Retinal pigment epithelial cell (primary cell): Measurements from ENCODE around the gene SGTA.

ENCODE experiments used
- DNase-seq: peaks from one replicate; pipeline ENCODE4 v3.0.0-alpha.2; 2010; ENCODE audit warnings: low read depth
- H3K4me3 ChIP-seq: 2 replicates; pipeline ENCODE4 v1.5.1; 2011; ENCODE audit warnings: mild to moderate bottlenecking, low read length, control low read depth, moderate library complexity
- CTCF ChIP-seq: conservative IDR thresholded peaks from 2 replicates; pipeline ENCODE4 v1.5.1; 2011; ENCODE audit warnings: low read depth, low read length, control low read depth, inconsistent platforms

SGTA gene

GRCh38 chr19:2761309-2761677, 21.8 kb downstream of the SGTA start:
- no peak overlapping the region for H3K4me3 ChIP-seq
- no peak for DNase-seq
- TF ChIP-seq CTCF: no peak

DNA sequence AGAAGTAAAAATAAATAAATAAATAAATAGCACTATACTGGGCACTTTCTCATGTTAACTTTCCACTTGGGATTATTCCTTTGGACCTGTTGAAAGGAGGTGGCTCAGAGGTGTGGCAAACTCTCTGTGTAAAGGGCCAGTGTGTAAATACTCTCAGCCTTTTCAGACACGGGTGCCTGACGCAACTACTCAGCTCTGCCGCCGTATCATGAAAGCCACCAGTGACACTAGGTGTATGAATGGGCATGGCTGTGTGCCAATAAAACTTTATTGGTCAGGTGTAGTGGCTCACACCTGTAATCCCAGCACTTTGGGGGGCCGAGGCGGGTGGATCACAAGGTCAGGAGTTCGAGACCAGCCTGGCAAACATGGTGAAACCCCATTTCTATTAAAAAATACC, 23.1 kb downstream of the SGTA start:
- TF ChIP-seq CTCF: no peak
- DNase-seq: no peak
- H3K4me3 ChIP-seq: no peak overlapping the region

- TF ChIP-seq CTCF: no peak
- H3K4me3 ChIP-seq: no peak overlapping the region
- no peak for DNase-seq
These were observed 23.7 kb downstream of the SGTA start for GRCh38 chr19:2759362-2759761.

DNA sequence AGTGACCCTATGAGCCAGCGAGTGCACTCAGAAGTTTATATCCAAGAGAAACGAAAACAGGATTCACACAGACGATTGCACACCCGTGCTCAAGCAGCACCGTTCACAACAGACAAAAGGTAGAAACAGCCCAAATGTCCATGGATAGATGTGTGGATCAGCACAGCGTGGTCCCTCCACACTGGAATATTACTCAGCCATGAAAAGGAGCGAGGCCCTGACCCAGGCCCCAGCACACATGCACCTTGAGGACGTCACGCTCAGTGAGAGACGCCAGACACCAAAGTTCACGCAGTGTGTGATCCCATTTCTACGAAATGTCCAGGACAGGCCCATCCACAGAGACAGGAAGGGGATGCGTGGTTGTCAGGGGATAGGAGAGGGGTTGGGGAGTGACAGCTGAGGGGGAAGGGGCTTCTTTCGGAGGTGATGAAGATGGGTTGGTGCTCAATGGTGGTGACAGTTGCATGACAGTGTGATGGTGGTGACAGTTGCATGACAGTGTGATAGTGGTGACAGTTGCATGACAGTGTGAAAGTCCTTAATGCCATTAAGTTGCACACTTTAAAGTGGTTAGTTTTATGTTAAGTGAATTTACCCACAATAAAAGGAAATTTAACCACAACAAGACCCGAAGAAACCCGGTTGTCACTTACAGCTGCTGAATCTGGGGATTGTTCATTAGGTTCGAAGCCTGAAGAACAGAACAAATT, 24.3 kb downstream of the SGTA start:
- TF ChIP-seq CTCF: no peak
- DNase-seq: no peak
- H3K4me3 ChIP-seq: no peak overlapping the region

DNA sequence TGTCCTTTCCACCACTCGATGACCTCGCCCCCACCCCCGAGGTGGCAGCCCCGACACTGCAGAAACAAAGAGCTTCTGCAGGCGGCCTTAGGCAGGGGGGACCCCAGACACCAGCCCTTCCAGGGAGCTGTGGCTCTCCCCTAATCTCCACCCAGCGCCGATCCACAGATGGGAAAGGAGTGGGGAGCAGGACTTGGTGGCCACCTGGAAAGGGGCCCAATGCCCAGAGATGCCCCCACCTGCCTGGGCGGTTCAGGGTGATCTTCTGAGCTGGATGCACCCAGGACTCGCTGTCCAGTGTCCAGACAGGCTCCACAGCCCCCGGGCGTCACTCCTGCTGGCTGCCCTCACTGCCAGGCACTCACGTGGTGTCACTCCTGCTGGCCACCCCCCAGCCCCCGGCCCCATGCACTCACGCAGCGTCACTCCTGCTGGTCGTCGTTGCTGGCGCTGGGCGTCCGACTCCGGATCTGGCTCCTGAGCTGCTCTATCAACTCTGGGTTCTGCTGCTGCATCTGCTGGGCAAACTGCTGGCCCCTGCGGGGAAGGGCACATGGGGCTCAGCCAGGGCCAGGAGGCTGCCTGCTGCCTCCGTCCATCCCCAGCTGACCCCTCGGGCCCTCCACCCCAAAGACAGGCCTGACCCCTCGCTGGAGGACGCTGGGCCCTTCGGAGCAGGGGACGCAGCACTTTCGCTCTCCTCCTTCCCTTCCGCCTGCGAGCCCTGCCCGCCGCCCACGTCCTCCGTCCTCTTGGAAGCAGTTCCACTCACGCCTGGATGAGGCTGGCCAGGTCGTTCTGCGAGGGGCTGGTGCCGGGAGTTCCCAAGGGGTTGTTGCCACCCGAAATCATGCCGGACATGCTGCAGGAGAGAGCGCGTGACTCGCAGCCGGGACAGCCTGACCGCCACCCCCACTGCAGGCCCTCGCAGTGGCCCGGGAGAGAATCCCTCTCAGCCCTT, 25.9 kb downstream of the SGTA start:
- DNase-seq: no peak
- TF ChIP-seq CTCF: no peak
- no peak overlapping the region for H3K4me3 ChIP-seq

- H3K4me3 ChIP-seq: no peak overlapping the region
- no peak for TF ChIP-seq CTCF
- no peak for DNase-seq
These were observed 26.6 kb downstream of the SGTA start for GRCh38 chr19:2756477-2756876.
